Stimulated activated CD4-positive, alpha-beta T cell treated with anti-CD3 and anti-CD28 coated beads, TNF-alpha, amount 100 ng/mL, for 24 hours (primary cell): Measurements from ENCODE around the gene REEP1.
"Not testable (repeated sequence)": the region's sequence is repeated elsewhere in the genome, so short reads cannot be mapped to it uniquely, and the experiment has no call there.

Experiments
- DNase-seq, 3 experiments: peaks; one replicate each; pipeline ENCODE4 v3.0.0-alpha.2; 2020; ENCODE audit warnings: low read depth in 3 of 3

Gene REEP1

GRCh38 chr2:86345783-86346370, 8.5 kb upstream of the REEP1 start:
- DNase-seq, result not testable (repeated sequence)

GRCh38 chr2:86344404-86344803, 7.0 kb upstream of the REEP1 start:
- DNase-seq, result no peak

- DNase-seq, result no peak
Measured at GRCh38 chr2:86342488-86342887, 5.1 kb upstream of the REEP1 start.

- DNase-seq, result no peak
Measured at GRCh38 chr2:86341470-86341869, 4.0 kb upstream of the REEP1 start.

- DNase-seq, result no peak
Measured at GRCh38 chr2:86338778-86339295, 1.4 kb upstream of the REEP1 start.

GRCh38 chr2:86336675-86337243, 667 bp downstream of the REEP1 start:
- DNase-seq, result peak in 1 of 3 experiments; percentile 11

GRCh38 chr2:86335865-86336674, 1.4 kb downstream of the REEP1 start:
- DNase-seq, result no peak

- DNase-seq, result no peak
Measured at GRCh38 chr2:86333378-86333777, 4.0 kb downstream of the REEP1 start.

- DNase-seq, result no peak
Measured at GRCh38 chr2:86332654-86333053, 4.8 kb downstream of the REEP1 start.

- DNase-seq, result no peak
Measured at GRCh38 chr2:86331384-86331783, 6.0 kb downstream of the REEP1 start.

- DNase-seq, result no peak
Measured at GRCh38 chr2:86330001-86330400, 7.4 kb downstream of the REEP1 start.

GRCh38 chr2:86323273-86324021, 14.0 kb downstream of the REEP1 start:
- DNase-seq, result no peak

GRCh38 chr2:86319700-86320580, 17.5 kb downstream of the REEP1 start:
- DNase-seq, result no peak

GRCh38 chr2:86315084-86315483, 22.3 kb downstream of the REEP1 start:
- no peak for DNase-seq

GRCh38 chr2:86314125-86314524, 23.3 kb downstream of the REEP1 start:
- no peak for DNase-seq

GRCh38 chr2:86313341-86313740, 24.1 kb downstream of the REEP1 start:
- no peak for DNase-seq

GRCh38 chr2:86311879-86312278, 25.5 kb downstream of the REEP1 start:
- no peak for DNase-seq

GRCh38 chr2:86309966-86310365, 27.5 kb downstream of the REEP1 start:
- DNase-seq, result no peak

- no peak for DNase-seq
Measured at GRCh38 chr2:86308984-86309695, 28.3 kb downstream of the REEP1 start.

GRCh38 chr2:86308356-86308755, 29.1 kb downstream of the REEP1 start:
- no peak for DNase-seq
